IPS-20b (cell line): ENCODE results near the gene CH25H.
"Not testable (repeated sequence)": the region's sequence is repeated elsewhere in the genome, so short reads cannot be mapped to it uniquely, and the experiment has no call there.

Experiments
- H3K27ac ChIP-seq: one replicate; pipeline ENCODE4 v1.5.1; 2013; ENCODE audit warnings: low read length
- H3K27me3 ChIP-seq: 2 replicates; pipeline ENCODE4 v1.6.1; 2013; ENCODE audit warnings: mild to moderate bottlenecking, low read length, inconsistent platforms; ENCODE audit not compliant: insufficient read depth
- H3K36me3 ChIP-seq: 2 replicates; pipeline ENCODE4 v1.6.1; 2013; ENCODE audit warnings: low read depth, mild to moderate bottlenecking, inconsistent platforms, low read length, moderate library complexity; ENCODE audit not compliant: insufficient read depth
- H3K4me1 ChIP-seq: 2 replicates; pipeline ENCODE4 v1.6.1; 2013; ENCODE audit warnings: mild to moderate bottlenecking, control low read depth, inconsistent platforms, low read length, moderate library complexity; ENCODE audit not compliant: insufficient read depth
- H3K4me3 ChIP-seq: 2 replicates; pipeline ENCODE4 v1.5.1; 2013; ENCODE audit warnings: mild to moderate bottlenecking, low read length, inconsistent platforms
- H3K9ac ChIP-seq: 2 replicates; pipeline ENCODE4 v1.6.1; 2013; ENCODE audit warnings: low read depth, mild to moderate bottlenecking, inconsistent platforms, low read length, moderate library complexity
- H3K9me3 ChIP-seq: 2 replicates; pipeline ENCODE4 v1.6.1; 2013; ENCODE audit warnings: mild to moderate bottlenecking, low read depth, low read length, inconsistent platforms; ENCODE audit not compliant: insufficient read depth

CH25H gene

DNA sequence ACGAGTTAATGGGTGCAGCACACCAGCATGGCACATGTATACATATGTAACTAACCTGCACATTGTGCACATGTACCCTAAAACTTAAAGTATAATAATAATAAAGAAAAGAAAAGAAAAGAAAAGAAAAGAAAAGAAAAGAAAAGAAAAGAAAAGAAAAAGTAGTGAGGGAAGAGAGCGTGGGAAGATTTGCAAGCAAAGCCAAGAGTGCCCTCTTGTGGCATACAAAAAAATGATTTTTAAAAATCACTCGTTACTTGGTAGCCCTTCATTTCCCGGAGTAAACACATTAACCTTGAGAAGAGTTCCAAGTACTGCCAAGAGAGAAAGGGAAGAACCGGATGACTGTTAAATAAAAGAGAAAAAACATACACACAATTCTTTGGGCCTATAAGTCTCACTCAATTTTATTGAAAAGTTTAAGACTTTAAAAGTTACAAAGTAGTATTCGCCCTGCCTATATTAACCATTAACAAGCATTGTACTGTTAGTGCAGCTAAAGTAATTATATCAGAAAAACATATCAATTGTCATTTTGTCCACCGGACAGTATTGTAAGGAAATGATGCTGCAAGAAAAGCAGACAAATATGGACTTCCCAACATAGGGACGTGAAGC lies 6.2 kb upstream of the CH25H start:
- Histone ChIP-seq H3K36me3 (no peaks in the 10 kb centered on the region), H3K27me3 (peaks cover 32% of the 10 kb centered on the region), H3K4me3 (no peak overlapping the region), H3K9ac (no peak overlapping the region), H3K27ac (no peak overlapping the region), H3K9me3 (no peaks in the 10 kb centered on the region), H3K4me1 (peaks cover 4% of the 10 kb centered on the region; the same call in 1 of the 2 replicates)

DNA sequence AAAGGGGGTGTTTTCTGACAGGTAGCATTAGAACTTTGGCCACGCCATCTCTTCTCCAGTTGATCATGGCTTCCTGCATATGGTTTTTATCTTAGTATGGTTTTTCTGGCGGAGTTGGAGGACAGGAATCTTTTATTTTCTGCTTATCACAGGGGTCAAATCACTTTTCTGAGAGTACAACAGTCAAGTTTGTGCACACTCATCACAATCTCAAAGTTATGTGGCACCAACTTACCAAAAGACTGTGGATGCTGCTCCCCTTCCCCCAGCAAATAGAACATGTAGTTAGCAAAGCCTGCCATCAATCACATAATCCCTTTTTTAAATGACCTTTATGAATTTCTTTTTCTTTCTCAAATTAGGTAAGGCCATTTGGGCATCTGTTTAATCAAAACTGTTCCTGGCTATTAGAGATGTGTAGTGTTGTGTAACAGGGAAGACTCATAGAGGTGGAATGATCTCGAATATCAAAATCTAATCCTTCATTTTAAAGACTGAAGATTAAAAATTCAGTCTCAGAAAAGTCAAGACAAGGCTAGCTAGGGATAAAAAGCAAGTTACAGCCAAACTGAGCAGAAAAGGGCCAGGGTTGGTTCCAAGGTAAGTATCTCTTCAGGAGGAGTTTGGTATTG lies 3.8 kb upstream of the CH25H start:
- peaks cover 11% of the 10 kb centered on the region; the same call in 1 of the 2 replicates for H3K4me1 ChIP-seq
- H3K4me3 ChIP-seq: no peak overlapping the region
- no peak overlapping the region for H3K27ac ChIP-seq
- no peaks in the 10 kb centered on the region for H3K9me3 ChIP-seq
- H3K9ac ChIP-seq: no peak overlapping the region
- H3K27me3 ChIP-seq: peaks cover 56% of the 10 kb centered on the region
- no peaks in the 10 kb centered on the region for H3K36me3 ChIP-seq

DNA sequence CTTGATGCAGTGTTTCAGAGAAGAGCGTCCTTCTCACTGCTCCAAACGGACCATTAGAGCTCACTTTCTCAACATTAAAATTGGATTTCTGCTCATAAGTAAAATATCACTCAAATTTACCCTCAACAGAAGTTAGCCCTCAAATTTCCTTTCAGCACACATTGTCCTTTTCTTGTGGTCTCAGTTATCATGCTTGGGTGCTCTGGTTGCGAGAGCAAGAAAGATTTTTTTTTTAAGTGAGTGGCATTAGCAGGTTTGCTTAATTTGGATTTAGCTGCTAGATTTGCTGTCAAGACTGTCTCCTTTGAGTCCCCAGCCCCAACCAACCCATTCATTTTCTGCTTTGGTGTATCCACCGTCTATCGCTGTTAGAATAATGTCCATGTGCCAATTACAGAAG lies 2.6 kb upstream of the CH25H start:
- no peak overlapping the region for H3K27ac ChIP-seq
- no peak overlapping the region for H3K4me3 ChIP-seq
- peaks cover 11% of the 10 kb centered on the region; the same call in 1 of the 2 replicates for H3K4me1 ChIP-seq
- no peak overlapping the region for H3K9ac ChIP-seq
- peaks cover 68% of the 10 kb centered on the region for H3K27me3 ChIP-seq
- H3K9me3 ChIP-seq: no peaks in the 10 kb centered on the region
- no peaks in the 10 kb centered on the region for H3K36me3 ChIP-seq

DNA sequence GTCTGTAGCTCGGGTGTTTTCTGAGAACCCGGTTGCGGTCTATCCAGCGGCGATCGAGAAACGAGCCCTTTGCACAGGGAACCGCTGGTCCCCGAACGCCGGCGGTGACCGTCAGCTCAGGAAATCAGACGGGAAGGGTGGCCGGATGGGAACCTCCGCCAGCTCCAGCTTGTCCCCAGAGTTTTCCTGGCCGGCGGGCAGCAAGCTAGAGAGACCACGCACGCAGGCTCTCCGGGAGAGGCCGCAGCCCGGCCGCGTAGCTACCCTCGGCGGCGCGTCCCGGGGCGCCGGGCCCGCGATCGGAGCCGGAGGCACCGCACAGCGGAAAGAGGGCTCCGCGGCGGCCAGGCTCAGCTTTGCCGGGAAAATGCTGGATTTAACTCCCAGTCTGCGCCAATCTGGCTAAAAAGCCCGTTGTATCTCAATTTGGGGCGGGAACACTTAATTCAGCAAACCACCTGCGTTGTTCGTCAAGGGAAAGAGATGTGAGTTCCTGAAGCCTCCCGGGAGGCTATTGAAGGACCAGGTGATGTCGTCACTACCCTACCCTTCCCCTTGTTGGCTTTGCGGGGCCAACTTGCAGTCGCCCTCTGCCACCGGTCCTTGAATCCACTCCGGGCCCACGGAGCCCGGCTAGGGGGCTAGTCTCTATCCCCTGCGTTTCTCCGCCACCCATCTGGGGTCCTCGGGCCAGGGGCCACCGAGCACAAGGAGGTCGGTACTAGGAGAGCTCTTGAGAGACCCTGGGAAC lies 859 bp upstream of the CH25H start:
- H3K4me1 ChIP-seq: peaks cover 11% of the 10 kb centered on the region; the same call in 1 of the 2 replicates
- peak overlapping the region; percentile 39; the same call in 1 of the 2 replicates for H3K9ac ChIP-seq
- H3K4me3 ChIP-seq: peak overlapping the region; percentile 65
- no peaks in the 10 kb centered on the region for H3K36me3 ChIP-seq
- no peak overlapping the region for H3K27ac ChIP-seq
- H3K27me3 ChIP-seq: peaks cover 80% of the 10 kb centered on the region
- no peaks in the 10 kb centered on the region for H3K9me3 ChIP-seq

DNA sequence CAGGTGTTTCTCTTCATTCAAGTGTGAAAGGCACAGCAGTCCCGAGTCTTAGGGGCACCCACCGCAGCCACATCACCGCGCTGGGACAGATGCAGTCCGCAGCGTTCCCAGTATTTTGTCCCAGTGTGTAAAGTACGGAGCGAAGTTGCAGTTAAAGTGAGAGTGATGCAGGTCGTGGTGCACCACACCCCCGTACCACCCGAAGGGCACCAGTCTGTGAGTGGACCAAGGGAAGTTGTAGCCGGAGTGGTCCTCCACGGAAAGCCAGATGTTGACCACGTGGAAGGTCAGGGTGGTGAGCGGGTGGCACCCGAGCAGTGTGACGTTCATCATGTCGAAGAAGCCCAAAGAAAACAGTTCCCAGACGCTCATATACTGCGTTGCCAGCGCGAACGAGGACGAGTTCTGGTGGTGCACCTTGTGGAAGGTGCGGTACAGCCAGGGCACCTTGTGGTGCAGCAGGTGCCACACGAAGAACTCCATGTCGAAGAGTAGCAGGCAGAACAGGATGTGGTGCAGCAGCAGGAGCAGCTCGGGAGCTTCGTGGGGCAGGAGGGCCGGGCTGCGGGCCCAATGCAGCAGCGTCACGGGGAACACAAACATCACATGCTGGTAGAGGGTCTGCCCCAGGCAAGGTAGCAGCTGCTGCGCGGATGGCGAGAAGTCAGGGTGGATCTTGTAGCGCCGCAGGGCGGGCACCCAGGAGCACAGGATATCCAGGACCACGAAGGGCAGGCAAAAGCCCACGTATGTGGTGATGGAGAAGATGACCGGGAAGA lies 526 bp downstream of the CH25H start:
- peaks cover 80% of the 10 kb centered on the region for H3K27me3 ChIP-seq
- H3K4me1 ChIP-seq: peaks cover 11% of the 10 kb centered on the region; the same call in 1 of the 2 replicates
- no peaks in the 10 kb centered on the region for H3K36me3 ChIP-seq
- H3K9ac ChIP-seq: no peak overlapping the region
- H3K9me3 ChIP-seq: no peaks in the 10 kb centered on the region
- H3K27ac ChIP-seq: no peak overlapping the region
- peak overlapping the region; percentile 65 for H3K4me3 ChIP-seq

DNA sequence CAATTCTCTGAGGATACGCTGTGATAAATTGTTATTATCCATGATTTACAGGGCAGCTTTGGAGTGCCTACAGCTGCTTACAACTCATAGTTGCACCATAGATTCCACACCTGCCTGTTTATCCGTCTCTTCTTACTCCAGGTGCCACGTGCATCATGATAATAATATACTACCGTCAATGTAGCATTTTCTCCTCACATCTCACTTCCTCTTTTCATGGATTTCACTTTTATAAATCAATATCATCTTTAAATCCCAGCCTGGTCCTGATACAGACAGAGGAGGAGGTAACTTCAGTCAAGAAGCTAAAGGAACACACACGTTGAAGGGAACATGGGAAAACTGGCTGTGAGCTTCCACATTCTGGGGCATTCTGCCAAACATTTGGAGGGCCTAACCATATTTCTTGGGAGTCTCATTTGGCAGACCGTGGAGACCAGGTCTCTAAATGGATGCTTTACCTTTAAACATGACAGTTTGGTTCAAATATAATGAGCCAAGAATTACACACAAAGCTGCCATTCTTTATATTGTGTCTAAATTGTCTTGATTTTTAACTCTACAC lies 2.4 kb downstream of the CH25H start:
- H3K27me3 ChIP-seq: peaks cover 63% of the 10 kb centered on the region
- H3K9ac ChIP-seq: no peak overlapping the region

DNA sequence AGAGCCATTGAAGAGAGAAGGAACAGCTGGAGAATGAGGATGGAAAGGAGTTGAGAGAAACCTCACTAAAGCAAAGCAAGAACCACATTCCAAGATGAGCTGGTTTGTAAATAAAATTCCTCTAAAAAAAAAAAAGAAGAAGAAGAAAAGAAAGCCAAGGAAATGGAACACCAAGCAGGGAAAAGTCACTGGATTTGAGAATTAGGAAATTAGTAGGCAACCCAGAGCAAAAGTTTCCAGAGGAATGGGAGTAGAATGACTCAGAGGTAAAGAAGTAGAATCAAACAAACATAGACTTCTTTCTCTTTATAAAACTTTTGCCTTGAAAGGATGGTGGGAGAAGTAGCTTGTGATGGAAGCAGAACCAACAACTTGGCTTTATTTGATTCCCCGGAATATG lies 3.9 kb downstream of the CH25H start:
- H3K9me3 ChIP-seq: no peaks in the 10 kb centered on the region
- H3K9ac ChIP-seq: no peak overlapping the region
- peaks cover 6% of the 10 kb centered on the region; the same call in 1 of the 2 replicates for H3K4me1 ChIP-seq
- H3K27ac ChIP-seq: no peak overlapping the region
- H3K36me3 ChIP-seq: no peaks in the 10 kb centered on the region
- H3K4me3 ChIP-seq: no peak overlapping the region
- H3K27me3 ChIP-seq: peaks cover 48% of the 10 kb centered on the region

More for the DNA sequence above, 2.4 kb downstream of the CH25H start:
- H3K4me1 ChIP-seq: peaks cover 11% of the 10 kb centered on the region; the same call in 1 of the 2 replicates
- H3K27ac ChIP-seq: no peak overlapping the region
- H3K4me3 ChIP-seq: no peak overlapping the region
- H3K9me3 ChIP-seq: no peaks in the 10 kb centered on the region
- no peaks in the 10 kb centered on the region for H3K36me3 ChIP-seq

DNA sequence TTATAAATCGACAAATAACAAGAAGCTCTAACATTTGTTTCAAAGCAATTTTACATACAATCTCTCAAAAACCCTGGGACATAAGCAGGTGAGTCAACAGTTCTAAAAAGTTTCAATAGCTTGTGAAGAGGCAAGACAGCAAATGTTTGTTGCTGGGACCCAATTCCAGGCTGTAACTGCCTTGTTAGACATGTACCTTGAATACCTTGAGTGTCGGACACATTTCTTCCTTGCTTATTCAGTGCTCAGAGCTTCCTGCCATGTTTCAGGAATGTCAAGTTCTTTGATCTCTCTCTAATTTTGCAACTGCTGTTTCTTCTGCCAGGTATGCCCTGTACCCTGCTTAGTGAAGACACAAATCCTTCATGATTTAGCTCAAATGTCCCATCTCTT lies 5.1 kb downstream of the CH25H start:
- Histone ChIP-seq H3K36me3 (no peaks in the 10 kb centered on the region), H3K4me1 (peaks cover 5% of the 10 kb centered on the region; the same call in 1 of the 2 replicates), H3K4me3 (no peak overlapping the region), H3K9me3 (no peaks in the 10 kb centered on the region), H3K27ac (no peak overlapping the region), H3K9ac (no peak overlapping the region), H3K27me3 (peaks cover 36% of the 10 kb centered on the region)

DNA sequence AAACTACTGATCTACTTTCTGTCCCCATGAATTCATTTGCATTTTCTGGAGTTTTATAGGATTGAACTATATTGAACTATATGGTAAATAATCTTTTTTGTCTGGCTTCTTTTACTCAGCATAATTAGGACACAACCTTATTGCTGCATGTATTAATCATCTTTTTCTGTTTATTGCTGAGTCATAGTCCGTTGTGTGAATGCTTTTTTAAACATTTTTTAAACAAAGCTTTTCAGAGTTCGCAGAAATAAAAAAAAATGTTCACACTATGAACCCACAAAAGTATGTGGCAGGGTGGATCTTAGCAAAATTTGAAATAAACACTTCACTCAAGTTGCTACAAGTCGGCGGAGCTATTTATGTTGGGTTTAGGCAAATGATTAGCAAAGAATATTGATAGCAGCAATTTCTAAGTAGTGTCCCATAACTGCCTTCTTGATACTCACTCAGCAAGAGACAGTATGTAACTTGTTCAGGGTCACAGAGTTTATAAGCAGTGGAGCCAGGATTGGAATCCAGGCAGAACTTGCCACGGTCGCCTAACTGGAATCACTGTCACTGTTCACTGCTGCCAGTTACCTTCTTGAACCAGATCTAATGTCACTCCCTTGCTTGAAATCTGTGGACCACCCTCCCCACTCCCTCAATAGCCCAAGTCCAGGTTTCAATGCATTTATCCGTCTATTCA lies 5.6 kb downstream of the CH25H start:
- Histone ChIP-seq H3K36me3 (no peaks in the 10 kb centered on the region), H3K4me3 (no peak overlapping the region), H3K4me1 (peaks cover 3% of the 10 kb centered on the region; the same call in 1 of the 2 replicates), H3K9me3 (no peaks in the 10 kb centered on the region), H3K27ac (no peak overlapping the region), H3K27me3 (peaks cover 31% of the 10 kb centered on the region), H3K9ac (no peak overlapping the region)

DNA sequence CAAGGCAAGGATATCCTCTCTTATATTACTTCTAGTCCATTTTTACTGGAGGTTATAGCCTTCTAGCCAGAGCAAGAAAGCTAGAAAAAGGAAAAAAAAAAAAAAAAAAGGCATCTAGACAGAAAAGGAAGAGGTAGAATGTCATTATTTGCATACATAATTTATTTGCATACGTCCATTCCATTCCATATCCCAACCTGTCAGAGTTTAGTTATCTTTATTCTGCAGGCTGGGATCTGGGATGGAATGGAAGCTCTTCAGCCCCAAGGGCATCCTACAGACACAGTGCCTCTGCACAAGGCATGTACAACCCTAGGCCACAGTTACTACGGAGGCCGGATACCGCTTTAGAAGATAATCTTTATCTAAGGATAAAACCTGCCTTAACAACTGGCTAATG lies 9.6 kb downstream of the CH25H start:
- Histone ChIP-seq H3K27ac (no peak overlapping the region), H3K9me3 (no peaks in the 10 kb centered on the region), H3K9ac (no peak overlapping the region), H3K27me3 (no peaks in the 10 kb centered on the region), H3K4me3 (no peak overlapping the region), H3K36me3 (no peaks in the 10 kb centered on the region), H3K4me1 (no peaks in the 10 kb centered on the region)

DNA sequence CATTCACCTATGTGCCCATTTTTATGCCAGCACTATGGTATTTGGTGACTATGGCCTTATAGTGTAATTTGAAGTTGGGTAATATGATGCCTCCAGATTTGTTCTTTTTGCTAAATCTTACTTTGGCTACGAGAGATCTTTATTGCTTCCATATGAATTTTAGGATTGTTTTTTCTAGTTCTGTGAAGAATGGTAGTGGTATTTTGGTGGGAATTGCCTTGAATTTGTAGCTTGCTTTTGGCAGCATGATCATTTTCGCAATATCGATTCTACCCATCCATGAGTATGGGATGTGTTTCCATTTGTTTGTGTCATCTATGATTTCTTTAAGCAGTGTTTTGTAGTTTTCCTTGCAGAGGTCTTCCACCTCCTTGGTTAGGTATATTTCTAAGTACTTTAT lies 15.8 kb downstream of the CH25H start:
- H3K9me3 ChIP-seq, H3K36me3 ChIP-seq, H3K4me1 ChIP-seq, H3K9ac ChIP-seq, H3K4me3 ChIP-seq, H3K27ac ChIP-seq, H3K27me3 ChIP-seq: not testable (repeated sequence)
